HG03095 (cell line): ENCODE measurements around the gene SLC2A5.
"Not testable (repeated sequence)": the region's sequence is repeated elsewhere in the genome, so short reads cannot be mapped to it uniquely, and the experiment has no call there.

Experiments used
- ATAC-seq: cut with Tn5 transposase; IDR thresholded peaks from one replicate; pipeline ENCODE4 v1.9.1; 2021; ENCODE audit warnings: moderate library complexity; ENCODE audit not compliant: unreplicated experiment

SLC2A5 gene

DNA sequence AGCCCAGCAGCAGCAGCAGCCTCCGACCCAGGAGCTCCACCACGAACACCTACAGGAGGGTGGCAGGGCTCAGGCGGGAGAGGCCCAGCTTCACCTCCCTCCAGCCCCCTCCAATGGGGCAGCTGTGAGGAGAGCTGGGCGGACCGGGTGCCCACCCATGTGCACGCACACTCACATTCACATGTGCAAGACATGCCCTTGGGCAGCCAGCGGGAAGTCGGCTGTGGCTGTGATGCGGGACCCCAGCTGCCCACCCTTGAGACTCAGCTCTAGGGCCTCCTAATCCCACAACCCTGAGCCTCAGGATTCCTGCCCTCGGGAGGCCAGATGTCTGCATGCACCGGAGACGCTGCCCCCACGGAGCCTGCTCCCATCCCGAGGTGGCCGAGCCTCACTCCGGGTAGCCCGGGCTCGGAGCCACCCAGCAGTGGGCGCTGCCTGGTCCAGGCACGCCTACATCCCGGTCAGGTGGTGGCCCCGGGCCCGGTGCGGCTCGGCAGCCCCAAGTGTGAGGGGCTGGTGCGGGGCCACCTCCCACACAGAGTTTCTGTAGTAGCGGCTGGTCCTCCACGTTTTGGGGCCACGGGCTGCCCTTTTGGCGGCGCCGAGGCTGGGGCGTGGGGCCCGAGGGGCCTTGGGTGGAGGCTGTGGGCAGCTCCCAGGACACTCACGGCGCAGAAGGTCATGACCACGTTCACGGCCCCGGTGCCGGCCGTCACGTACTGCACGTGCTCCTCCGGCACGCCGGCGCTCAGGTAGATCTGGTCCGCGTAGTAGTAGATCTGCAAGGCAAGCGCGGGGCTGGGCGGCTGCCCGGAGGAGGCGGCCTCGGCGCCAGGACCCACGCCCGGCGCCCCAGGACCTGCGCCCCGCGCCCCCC, 30.3 kb downstream of the SLC2A5 start:
- no peak for ATAC-seq

DNA sequence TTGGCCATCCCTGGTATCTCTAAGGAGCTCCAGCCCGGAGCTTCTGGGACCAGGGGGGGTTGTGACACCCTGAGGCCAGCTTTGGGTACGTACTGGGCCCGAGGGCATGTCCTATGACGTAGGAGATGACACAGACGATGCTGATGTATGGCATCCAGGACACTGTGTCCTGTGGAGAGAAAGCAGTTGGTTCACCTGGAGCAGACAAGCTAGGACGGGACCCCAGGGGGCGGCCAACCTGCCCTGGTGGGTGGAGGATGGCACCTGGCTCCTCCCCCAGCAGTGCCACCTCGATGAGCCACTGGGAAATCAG, 31.1 kb downstream of the SLC2A5 start:
- ATAC-seq, result no peak

DNA sequence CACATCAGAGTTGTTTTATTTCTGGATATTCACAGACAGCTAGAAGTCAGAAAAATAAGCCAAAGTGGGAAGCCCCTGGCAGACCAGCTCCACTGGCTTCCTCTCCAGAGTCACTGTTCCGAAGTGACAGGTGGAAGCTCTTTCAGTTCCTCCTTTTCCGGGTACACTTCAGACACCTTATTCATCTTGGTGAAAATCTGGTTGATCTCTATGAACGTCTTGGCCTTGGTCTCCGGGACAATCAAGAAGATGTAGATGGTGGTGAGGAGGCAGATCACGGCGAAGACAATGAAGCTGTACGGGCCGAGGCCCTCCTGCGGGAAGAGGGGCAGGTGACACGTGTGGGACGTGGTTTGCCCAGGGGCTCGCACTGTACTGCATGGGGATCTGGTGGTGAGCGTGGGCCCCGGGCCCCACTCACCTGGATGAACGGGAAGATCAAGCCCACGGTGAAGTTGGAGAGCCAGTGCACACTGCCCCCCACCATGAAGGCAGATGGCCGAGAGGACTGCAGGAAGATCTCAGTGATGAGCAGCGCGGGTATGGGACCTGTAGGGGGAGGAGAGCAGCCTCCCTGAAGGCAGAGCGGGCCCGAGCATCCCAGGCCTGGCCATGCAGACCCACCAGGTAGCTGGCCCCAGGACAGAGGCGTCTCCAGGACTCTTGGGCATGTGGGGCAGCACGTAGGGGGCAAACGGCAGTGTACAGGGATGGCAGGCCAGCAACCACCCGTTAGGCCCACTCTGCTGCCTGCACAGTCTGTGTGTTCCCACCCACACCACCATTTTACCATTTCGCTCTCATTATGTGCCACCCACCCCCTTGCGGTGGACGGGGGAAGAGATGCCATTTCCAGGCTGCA, 31.7 kb downstream of the SLC2A5 start:
- ATAC-seq, result no peak

DNA sequence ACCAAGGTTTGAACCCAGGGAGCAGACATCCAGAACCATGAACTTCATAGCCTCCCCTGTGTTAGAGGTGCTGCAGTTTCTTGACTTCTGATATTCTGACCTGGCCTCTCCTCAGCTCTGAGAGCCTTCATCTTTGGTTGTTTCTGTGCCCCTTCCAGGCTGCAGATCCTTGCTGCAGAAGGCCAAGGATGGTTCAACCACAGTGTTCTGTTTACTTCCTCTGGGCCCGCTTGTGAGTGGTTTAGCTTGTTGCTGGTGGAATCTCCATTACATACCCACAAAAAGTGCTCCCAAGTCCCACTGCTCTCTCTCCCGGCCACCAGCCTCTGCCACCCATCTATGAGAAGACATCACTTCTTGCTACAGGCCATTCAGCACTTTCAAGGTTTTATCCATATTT, 34.2 kb downstream of the SLC2A5 start:
- ATAC-seq, result no peak

- no peak for ATAC-seq
These were observed 36.1 kb downstream of the SLC2A5 start for GRCh38 chr1:9033363-9033762.

- no peak for ATAC-seq
These were observed 37.8 kb downstream of the SLC2A5 start for GRCh38 chr1:9031484-9032259.

DNA sequence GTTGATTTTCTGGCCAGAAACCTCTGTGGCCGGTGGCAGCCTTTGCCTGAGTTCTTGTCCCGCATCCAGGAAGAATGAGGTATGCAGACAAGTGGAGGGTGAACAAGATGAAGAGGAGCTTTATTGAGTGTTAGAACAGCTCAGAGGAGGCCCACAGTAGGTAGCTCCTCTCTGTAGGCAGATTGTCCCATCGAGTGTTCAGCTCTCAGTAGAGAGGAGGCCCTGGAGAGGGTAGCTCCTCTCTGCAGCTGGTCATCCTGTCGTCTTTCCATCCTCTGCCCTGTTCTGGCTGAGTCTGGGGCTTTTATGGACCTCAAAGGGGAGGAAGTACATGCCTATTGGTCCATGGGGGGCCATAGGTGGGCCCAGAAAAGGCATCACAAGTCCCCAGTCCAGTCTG, 38.4 kb downstream of the SLC2A5 start:
- ATAC-seq, result not testable (repeated sequence)

DNA sequence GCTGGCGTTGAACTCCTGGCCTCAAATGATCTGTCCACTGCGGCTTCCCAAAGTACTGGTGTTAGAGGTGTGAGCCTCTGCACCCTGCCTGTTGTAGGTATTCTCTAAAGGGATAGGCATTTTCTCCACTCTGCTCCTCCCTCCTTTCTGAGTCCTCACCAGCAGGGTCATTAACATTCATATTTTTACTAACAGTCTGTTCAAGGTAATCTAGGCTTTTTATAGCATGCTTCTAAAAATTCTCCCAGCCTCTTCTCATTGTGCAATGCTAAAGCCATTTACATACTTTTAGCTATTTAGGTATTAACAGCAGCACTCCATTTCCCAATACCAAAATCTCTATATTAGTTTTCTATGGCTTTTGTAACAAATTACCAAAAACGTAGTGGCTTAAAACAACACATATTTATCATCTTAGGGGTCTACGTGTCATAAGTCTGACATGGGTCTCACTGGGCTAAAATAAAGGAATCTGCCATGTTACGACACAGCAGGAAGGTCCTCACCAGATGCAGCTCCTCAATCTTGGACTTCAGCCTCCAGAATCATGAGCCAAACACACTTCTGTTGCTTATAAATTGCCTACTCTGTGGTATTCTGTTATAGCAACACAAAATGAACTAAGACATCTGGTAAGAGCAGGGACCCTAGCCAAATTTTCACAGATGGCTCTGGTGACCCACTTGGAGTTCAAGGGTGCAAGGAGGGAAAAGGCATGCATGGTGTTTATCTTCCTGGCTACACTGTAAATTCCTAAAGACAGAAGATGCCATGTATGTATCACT, 40.3 kb downstream of the SLC2A5 start:
- no peak for ATAC-seq

DNA sequence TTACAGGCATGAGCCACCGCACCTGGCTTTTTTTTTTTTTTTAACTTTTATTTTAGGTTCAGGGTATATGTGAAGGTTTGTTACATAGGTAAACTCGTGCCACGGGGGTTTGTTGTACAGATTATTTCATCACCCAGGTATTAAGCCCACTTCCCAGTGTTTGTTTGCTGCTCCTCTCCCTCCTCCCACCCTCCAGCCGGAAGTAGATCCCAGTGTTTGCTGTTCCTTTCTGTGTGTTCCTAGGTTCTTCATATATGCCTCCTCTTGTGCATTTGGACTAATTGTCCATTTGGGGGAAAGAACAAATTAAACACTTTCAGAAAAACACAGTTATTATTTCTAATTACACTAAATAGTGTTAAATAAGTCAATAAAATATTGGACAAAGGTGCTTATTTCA, 42.1 kb downstream of the SLC2A5 start:
- no peak for ATAC-seq

DNA sequence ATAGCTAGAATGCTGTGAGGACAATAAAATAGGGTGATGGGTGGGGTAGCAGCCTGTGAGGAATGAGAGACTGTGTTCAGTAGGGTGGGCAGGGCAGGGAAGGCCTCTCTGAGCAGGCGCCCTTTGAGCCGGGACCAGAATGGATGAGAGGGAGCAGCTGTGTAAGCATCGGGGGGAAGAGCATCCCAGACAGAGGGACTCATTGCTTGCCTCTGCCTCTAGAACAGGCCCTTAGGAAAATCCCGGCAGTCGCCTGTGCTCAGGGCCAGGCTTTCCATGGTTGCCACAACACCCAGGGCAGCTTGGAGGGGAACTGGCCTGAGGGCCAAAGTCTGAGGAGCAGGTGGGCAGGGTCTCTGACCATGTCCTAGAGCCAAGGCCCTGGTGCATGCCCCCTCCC, 44.0 kb downstream of the SLC2A5 start:
- no peak for ATAC-seq

- ATAC-seq, result no peak
These were observed 44.6 kb downstream of the SLC2A5 start for GRCh38 chr1:9024837-9025236.

GRCh38 chr1:9022773-9023172, 46.7 kb downstream of the SLC2A5 start:
- no peak for ATAC-seq

DNA sequence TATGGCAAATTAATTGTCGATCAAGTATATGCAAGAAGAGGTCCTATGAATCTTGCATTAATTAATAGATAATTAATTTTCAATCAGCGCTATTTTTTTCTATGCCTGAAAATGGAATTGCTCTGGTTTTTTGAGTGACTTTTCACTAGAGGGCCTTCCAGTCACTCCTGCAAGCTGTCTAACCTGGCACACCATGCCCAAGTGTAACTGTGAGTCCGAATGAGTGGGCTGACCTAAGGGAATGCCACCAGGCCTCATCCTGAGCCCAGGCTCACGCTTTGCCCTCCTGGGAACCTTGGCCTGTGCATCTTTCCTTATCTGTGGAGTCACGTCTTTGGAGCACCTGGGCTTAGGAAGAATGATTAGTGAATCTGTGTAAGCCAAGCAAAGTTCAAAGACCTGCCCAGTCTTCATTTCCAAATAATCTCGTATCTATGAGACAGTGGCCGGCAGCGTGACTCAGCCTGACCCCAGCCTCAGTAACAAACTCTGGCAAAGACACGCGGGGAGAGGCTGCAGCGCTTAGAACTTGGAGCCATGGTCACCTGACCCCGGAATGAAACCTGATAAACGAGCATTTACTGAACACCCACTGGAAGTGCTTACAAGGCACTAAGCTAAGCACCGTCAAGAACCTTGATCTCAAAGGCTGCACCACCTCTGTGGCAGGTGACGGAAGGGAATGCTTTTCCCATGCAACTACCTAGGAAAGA, 47.3 kb downstream of the SLC2A5 start:
- ATAC-seq, result not testable (repeated sequence)

GRCh38 chr1:9020305-9020704, 49.1 kb downstream of the SLC2A5 start:
- ATAC-seq, result no peak

- no peak for ATAC-seq
These were observed 49.5 kb downstream of the SLC2A5 start for GRCh38 chr1:9019896-9020295.

DNA sequence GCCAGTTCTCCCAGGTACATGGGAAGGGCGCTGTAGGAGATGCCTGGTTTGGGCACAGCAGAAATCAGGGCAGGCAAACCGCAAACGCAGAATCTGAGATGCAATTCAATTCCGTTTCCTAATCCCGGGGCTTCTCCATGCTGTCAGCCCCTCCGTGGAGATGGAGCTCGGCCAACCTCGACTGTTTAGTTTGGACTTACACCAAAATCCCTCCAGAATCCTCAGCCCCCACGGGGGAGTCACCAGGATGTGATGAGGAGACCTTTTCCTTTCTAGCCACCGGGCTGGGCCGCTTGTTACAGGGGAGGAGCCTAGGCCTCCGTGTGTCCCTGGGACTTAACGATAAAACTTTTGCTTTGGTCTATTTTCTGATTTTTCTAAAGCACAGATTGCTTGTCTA, 51.1 kb downstream of the SLC2A5 start:
- ATAC-seq, result no peak

- no peak for ATAC-seq
These were observed 53.0 kb downstream of the SLC2A5 start for GRCh38 chr1:9016455-9016854.

DNA sequence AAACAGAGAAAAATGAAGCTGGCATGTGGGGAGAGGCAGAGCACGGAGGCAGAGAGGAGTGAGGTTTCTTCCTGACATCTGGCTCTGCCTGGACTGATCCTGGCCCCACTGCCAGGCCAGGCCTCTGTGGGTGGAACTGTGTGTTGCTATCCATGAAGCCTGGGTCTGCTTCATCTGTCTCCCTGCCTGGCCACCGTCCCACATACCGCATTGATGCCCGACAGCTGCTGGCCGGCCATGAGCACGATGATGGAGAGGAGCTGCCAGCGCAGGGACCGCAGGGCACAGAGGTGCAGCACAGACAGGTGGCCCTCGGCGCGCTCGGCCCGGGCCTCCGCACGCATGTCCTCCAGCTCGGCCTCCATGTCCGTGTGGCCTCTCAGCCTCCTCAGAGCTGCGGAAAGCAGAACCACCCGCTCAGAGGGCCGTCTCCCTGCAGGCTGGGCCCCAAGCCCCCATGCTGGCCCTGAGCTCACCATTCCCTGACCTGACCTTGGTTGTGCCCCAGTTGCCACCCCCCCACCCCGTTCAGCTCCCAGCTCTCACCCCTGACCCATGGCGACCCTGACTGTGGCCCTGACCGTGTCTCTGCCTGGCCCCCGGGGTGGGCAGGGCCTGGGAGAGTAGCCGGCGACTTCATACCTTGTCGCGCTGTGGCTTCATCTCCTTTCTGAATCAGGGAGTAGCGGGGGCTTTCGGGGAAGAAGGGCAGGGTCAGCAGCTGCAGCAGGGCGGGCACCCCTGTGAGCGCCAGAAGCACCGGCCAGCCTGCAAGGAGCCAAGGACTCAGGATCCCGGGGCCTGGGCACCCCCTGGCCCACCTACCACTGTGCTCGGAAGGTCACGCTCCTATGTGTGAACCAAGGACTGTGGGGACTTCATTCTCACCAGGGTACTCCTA, 54.7 kb downstream of the SLC2A5 start:
- no peak for ATAC-seq

- ATAC-seq, result no peak
These were observed 55.6 kb downstream of the SLC2A5 start for GRCh38 chr1:9013819-9014218.
